DOHH2 (cell line): ENCODE measurements around the gene GNB1L.

Experiments
- H3F3A ChIP-seq: fragments of 200-600 bp; sonication (generic), shearing (Covaris generic); 2 replicates; pipeline ENCODE4 v1.6.0; 2016; ENCODE audit warnings: antibody characterized with exemption, mild to moderate bottlenecking; ENCODE audit not compliant: control insufficient read depth, insufficient read depth
- H3K27ac ChIP-seq: fragments of 200-600 bp; sonication (generic); 2 replicates; pipeline ENCODE4 v1.5.1; 2014; ENCODE audit warnings: low read depth, mild to moderate bottlenecking, low read length, moderate library complexity
- H3K27me3 ChIP-seq: fragments of 200-600 bp; sonication (generic); 2 replicates; pipeline ENCODE4 v1.6.1; 2014; ENCODE audit warnings: mild to moderate bottlenecking, low read length, mixed read lengths; ENCODE audit not compliant: control insufficient read depth
- H3K36me3 ChIP-seq: fragments of 200-600 bp; sonication (generic); 2 replicates; pipeline ENCODE4 v1.6.1; 2014; ENCODE audit warnings: mild to moderate bottlenecking, low read length, moderate library complexity, mixed read lengths; ENCODE audit not compliant: control insufficient read depth
- H3K4me1 ChIP-seq: fragments of 200-600 bp; sonication (generic); 2 replicates; pipeline ENCODE4 v1.6.1; 2014; ENCODE audit warnings: mild to moderate bottlenecking, low read length, mixed read lengths; ENCODE audit not compliant: control insufficient read depth
- H3K4me2 ChIP-seq: fragments of 200-600 bp; sonication (generic); 2 replicates; pipeline ENCODE4 v1.6.0; 2014; ENCODE audit warnings: mild to moderate bottlenecking, low read length, moderate library complexity
- H3K4me3 ChIP-seq: fragments of 200-600 bp; sonication (generic); 2 replicates; pipeline ENCODE4 v1.5.1; 2014; ENCODE audit warnings: mild to moderate bottlenecking, low read length, mixed read lengths
- H3K79me2 ChIP-seq: fragments of 200-600 bp; sonication (generic); 2 replicates; pipeline ENCODE4 v1.6.1; 2014; ENCODE audit warnings: mild to moderate bottlenecking, low read length, mixed read lengths; ENCODE audit not compliant: control insufficient read depth
- H3K9me2 ChIP-seq: fragments of 200-600 bp; sonication (generic); replicated peaks from 2 replicates; pipeline ENCODE4 v1.6.1; 2014; ENCODE audit warnings: mild to moderate bottlenecking, low read length, mixed read lengths; ENCODE audit not compliant: control insufficient read depth
- H3K9me3 ChIP-seq: fragments of 200-600 bp; sonication (generic); 2 replicates; pipeline ENCODE4 v1.6.1; 2014; ENCODE audit warnings: antibody characterized with exemption, low read length, mixed read lengths; ENCODE audit not compliant: control insufficient read depth, insufficient read depth
- H4K20me1 ChIP-seq: fragments of 200-600 bp; sonication (generic); 2 replicates; pipeline ENCODE4 v1.6.0; 2014; ENCODE audit warnings: low read depth, mild to moderate bottlenecking, antibody characterized with exemption, low read length, moderate library complexity; ENCODE audit not compliant: control insufficient read depth, insufficient read depth
- CTCF ChIP-seq: fragments of 200-600 bp; sonication (generic); IDR thresholded peaks from one replicate; pipeline ENCODE4 v1.5.1; 2014; ENCODE audit warnings: antibody characterized with exemption, mild to moderate bottlenecking, low read depth, low read length; ENCODE audit not compliant: poor library complexity, severe bottlenecking
- EZH2phosphoT487 ChIP-seq: fragments of 200-600 bp; sonication (generic); IDR thresholded peaks from 2 replicates; pipeline ENCODE4 v1.6.1; 2017; ENCODE audit warnings: borderline replicate concordance, mild to moderate bottlenecking, antibody characterized with exemption, low read length, moderate library complexity, mixed read lengths

Gene GNB1L

GRCh38 chr22:19764636-19765476, 89.8 kb downstream of the GNB1L start:
- H3K27ac ChIP-seq, result no peak overlapping the region
- no peak overlapping the region for H3K4me2 ChIP-seq
- peaks cover 72% of the 10 kb centered on the region for H3K27me3 ChIP-seq

DNA sequence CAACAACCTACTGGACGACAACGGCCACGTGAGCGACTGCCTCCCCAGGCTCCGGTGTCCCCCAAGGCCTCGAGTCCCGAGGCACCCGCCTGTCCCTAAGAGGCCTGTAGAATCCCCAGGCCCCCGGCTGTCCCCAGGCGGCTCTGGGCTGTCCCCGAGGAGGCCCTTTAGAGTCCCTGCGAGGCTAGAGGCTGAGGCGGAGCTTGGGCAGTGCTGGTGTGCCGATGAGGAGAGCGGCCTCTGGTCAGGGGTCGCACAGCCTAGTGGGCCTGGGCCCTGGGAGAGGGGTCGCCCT, 90.4 kb downstream of the GNB1L start:
- TF ChIP-seq EZH2phosphoT487, result no peak
- no peak for TF ChIP-seq CTCF
- Histone ChIP-seq H3K36me3 (no peaks in the 10 kb centered on the region), H3K4me1 (peaks cover 6% of the 10 kb centered on the region; the same call in 1 of the 2 replicates), H3K79me2 (no peaks in the 10 kb centered on the region), H4K20me1 (no peaks in the 10 kb centered on the region), H3K9me3 (no peaks in the 10 kb centered on the region), H3K9me2 (no peaks in the 10 kb centered on the region), H3K27ac (no peak overlapping the region), H3F3A (peaks cover 4% of the 10 kb centered on the region; the same call in 1 of the 2 replicates), H3K27me3 (peaks cover 75% of the 10 kb centered on the region), H3K4me3 (no peak overlapping the region), H3K4me2 (no peak overlapping the region)

More at GRCh38 chr22:19764636-19765476, 89.8 kb downstream of the GNB1L start:
- peaks cover 6% of the 10 kb centered on the region; the same call in 1 of the 2 replicates for H3K4me1 ChIP-seq
- no peaks in the 10 kb centered on the region for H3K36me3 ChIP-seq
- no peaks in the 10 kb centered on the region for H3K9me2 ChIP-seq
- no peaks in the 10 kb centered on the region for H4K20me1 ChIP-seq
- no peaks in the 10 kb centered on the region for H3K9me3 ChIP-seq
- TF ChIP-seq EZH2phosphoT487, result no peak
- TF ChIP-seq CTCF, result no peak
- no peaks in the 10 kb centered on the region for H3K79me2 ChIP-seq
- no peak overlapping the region for H3K4me3 ChIP-seq
- peaks cover 4% of the 10 kb centered on the region; the same call in 1 of the 2 replicates for H3F3A ChIP-seq

- peaks cover 6% of the 10 kb centered on the region; the same call in 1 of the 2 replicates for H3K4me1 ChIP-seq
- TF ChIP-seq CTCF, result no peak
- TF ChIP-seq EZH2phosphoT487, result no peak
- no peaks in the 10 kb centered on the region for H3K9me2 ChIP-seq
- peaks cover 80% of the 10 kb centered on the region for H3K27me3 ChIP-seq
- H3K9me3 ChIP-seq, result no peaks in the 10 kb centered on the region
- no peak overlapping the region for H3K27ac ChIP-seq
- no peaks in the 10 kb centered on the region for H4K20me1 ChIP-seq
- H3K36me3 ChIP-seq, result no peaks in the 10 kb centered on the region
- H3K4me2 ChIP-seq, result no peak overlapping the region
- H3K79me2 ChIP-seq, result no peaks in the 10 kb centered on the region
- H3K4me3 ChIP-seq, result no peak overlapping the region
- H3F3A ChIP-seq, result peaks cover 4% of the 10 kb centered on the region; the same call in 1 of the 2 replicates
These were observed 91.0 kb downstream of the GNB1L start for GRCh38 chr22:19763458-19764298.
